HepG2 (cell line): ENCODE data around the gene OGG1. TPM values are rescaled to one million over a fixed set of nuclear protein-coding genes. Genes with fewer than 3 reads are reported as not detected.

Experiments used
- AKAP8 ChIP-seq: sonication (generic); formaldehyde crosslinking; IDR thresholded peaks from 2 replicates; pipeline ENCODE4 v1.5.1; 2020; ENCODE audit warnings: mild to moderate bottlenecking, missing genetic modification reagents
- FOXK2 ChIP-seq: fragments of 450-650 bp; IDR thresholded peaks from 2 replicates; pipeline ENCODE4 v1.6.1; 2016
- HMG20B ChIP-seq: conservative IDR thresholded peaks from 2 replicates; pipeline ENCODE4 v1.6.1; 2016; ENCODE audit warnings: missing genetic modification reagents, missing compliant biosample characterization
- JDP2 ChIP-seq: sonication (generic); formaldehyde crosslinking; IDR thresholded peaks from 2 replicates; pipeline ENCODE4 v1.8.1; 2022; ENCODE audit warnings: missing genetic modification reagents, borderline replicate concordance
- KDM1A ChIP-seq: IDR thresholded peaks from 2 replicates; pipeline ENCODE4 v1.6.1; 2016; ENCODE audit warnings: missing compliant biosample characterization
- MIER2 ChIP-seq: IDR thresholded peaks from 2 replicates; pipeline ENCODE4 v1.6.1; 2016; ENCODE audit warnings: missing biosample characterization, missing genetic modification reagents
- TOE1 ChIP-seq: sonication (generic); formaldehyde crosslinking; IDR thresholded peaks from 2 replicates; pipeline ENCODE4 v1.4.0; 2020; ENCODE audit warnings: mild to moderate bottlenecking, missing genetic modification reagents
- U2AF2 ChIP-seq: fragments of 200-400 bp; formaldehyde crosslinking; IDR thresholded peaks from 2 replicates; pipeline ENCODE4 v1.6.1; 2017; ENCODE audit warnings: low read depth, mild to moderate bottlenecking, low read length
- YEATS2 ChIP-seq: sonication (generic); formaldehyde crosslinking; IDR thresholded peaks from 2 replicates; pipeline ENCODE4 v1.4.0; 2020; ENCODE audit warnings: missing genetic modification reagents, borderline replicate concordance
- ZBTB26 ChIP-seq: IDR thresholded peaks from 2 replicates; pipeline ENCODE4 v1.6.1; 2016; ENCODE audit warnings: missing compliant biosample characterization, missing genetic modification reagents, borderline replicate concordance
- ZBTB46 ChIP-seq: sonication (generic); formaldehyde crosslinking; IDR thresholded peaks from 2 replicates; pipeline ENCODE4 v1.4.0; 2020; ENCODE audit warnings: mild to moderate bottlenecking, missing genetic modification reagents, borderline replicate concordance
- ZBTB7B ChIP-seq: sonication (generic); formaldehyde crosslinking; IDR thresholded peaks from 2 replicates; pipeline ENCODE4 v1.4.0; 2020; ENCODE audit warnings: missing genetic modification reagents
- ZNF317 ChIP-seq: sonication (generic); formaldehyde crosslinking; IDR thresholded peaks from 2 replicates; pipeline ENCODE4 v1.5.0; 2020; ENCODE audit warnings: mild to moderate bottlenecking, missing genetic modification reagents
- ZNF318 ChIP-seq: sonication (generic); formaldehyde crosslinking; IDR thresholded peaks from 2 replicates; pipeline ENCODE4 v1.4.0; 2020; ENCODE audit warnings: mild to moderate bottlenecking, missing genetic modification reagents
- ZNF441 ChIP-seq: sonication (generic); formaldehyde crosslinking; IDR thresholded peaks from 2 replicates; pipeline ENCODE4 v1.7.0; 2021; ENCODE audit warnings: missing genetic modification reagents, borderline replicate concordance
- ZNF7 ChIP-seq: IDR thresholded peaks from 2 replicates; pipeline ENCODE4 v1.6.1; 2016; ENCODE audit warnings: missing biosample characterization, missing genetic modification reagents
- polyA plus RNA-seq, 8 experiments: library from polyadenylated mRNA; depleted of rRNA in 3 of 8; stranded (reverse) in 7 of 8; unstranded in 1 of 8; fragments of >200 nt; fragmentation: Illumina TruSeq in 4 of 8; extraction: Trizol in 4 of 8; gene quantifications; 2 replicates each; pipeline versions ENCODE4 v1.2.1 to v1.2.3, GENCODE V29; 2011 to 2016; ENCODE audit warnings: low read depth in 4 of 8, missing spikeins in 1 of 8, mixed read lengths in 1 of 8; ENCODE audit not compliant: insufficient read depth in 1 of 8
- total RNA-seq, 5 experiments: library from RNA; depleted of rRNA; stranded (reverse); fragments of >200 nt; fragmentation: Illumina TruSeq; extraction: Trizol; gene quantifications; 2 replicates each; pipeline ENCODE4 v1.2.3, GENCODE V29; 2016; ENCODE audit warnings: low read depth in 1 of 5

OGG1 gene
- total and polyA plus RNA-seq, 2 of the 13 experiments (the other 11 are each of a cell fraction or from before 2014, with no cell fraction given), result 28.7 to 33.2 TPM

- no peak for TF ChIP-seq ZNF318 (CRISPR knock-in tag)
- no peak for TF ChIP-seq TOE1 (CRISPR knock-in tag)
- 0 out of 2 replicates have a peak, but pooled peaks have one; percentile 41 for TF ChIP-seq ZBTB7B (CRISPR knock-in tag)
- TF ChIP-seq ZNF7, result peak; percentile 72
- TF ChIP-seq AKAP8, result no peak
- no peak for TF ChIP-seq ZNF317 (CRISPR knock-in tag)
- peak; percentile 75 for TF ChIP-seq YEATS2 (CRISPR knock-in tag)
- TF ChIP-seq MIER2 (CRISPR knock-in tag), result peak; percentile 97
- TF ChIP-seq HMG20B, result peak; percentile 82
- no peak for TF ChIP-seq FOXK2
- TF ChIP-seq ZNF441 (CRISPR knock-in tag), result peak; percentile 88; the same call in 1 of the 2 replicates
- no peak for TF ChIP-seq JDP2
- TF ChIP-seq ZBTB46 (CRISPR knock-in tag), result no peak
- peak; percentile 66; the same call in 1 of the 2 replicates for TF ChIP-seq ZBTB26
- no peak for TF ChIP-seq KDM1A (CRISPR knock-in tag)
- no peak for TF ChIP-seq U2AF2
Observed at GRCh38 chr3:9704347-9705322, 45.1 kb upstream of the OGG1 start (continued).
